HG03095 (cell line): Measurements from ENCODE around the gene CHD6.

Experiments
- ATAC-seq: cut with Tn5 transposase; IDR thresholded peaks from one replicate; pipeline ENCODE4 v1.9.1; 2021; ENCODE audit warnings: moderate library complexity; ENCODE audit not compliant: unreplicated experiment

The CHD6 gene

GRCh38 chr20:41617902-41618806 lies at the start of gene CHD6:
Gene CHD6, minus strand, starts transcription at chr20:41618377. Its CDS starts 67,040 bp downstream, at chr20:41551337.
- ATAC-seq = peak; percentile 97

- ATAC-seq = peak; percentile 77
Observed at GRCh38 chr20:41664584-41664983, 46.4 kb upstream of the CHD6 start.

GRCh38 chr20:41657655-41658054 lies 39.5 kb upstream of the CHD6 start:
- ATAC-seq = no peak

- no peak for ATAC-seq
Observed at GRCh38 chr20:41655962-41656618, 37.9 kb upstream of the CHD6 start.

- no peak for ATAC-seq
Observed at GRCh38 chr20:41654884-41655283, 36.7 kb upstream of the CHD6 start.

- ATAC-seq = no peak
Observed at GRCh38 chr20:41654292-41654691, 36.1 kb upstream of the CHD6 start.

GRCh38 chr20:41650231-41650948 lies 32.2 kb upstream of the CHD6 start:
- ATAC-seq = no peak

- no peak for ATAC-seq
Observed at GRCh38 chr20:41649489-41649888, 31.3 kb upstream of the CHD6 start.

GRCh38 chr20:41645372-41645771 lies 27.2 kb upstream of the CHD6 start:
- no peak for ATAC-seq

- ATAC-seq = no peak
Observed at GRCh38 chr20:41643504-41643938, 25.3 kb upstream of the CHD6 start.

- ATAC-seq = no peak
Observed at GRCh38 chr20:41639630-41640029, 21.5 kb upstream of the CHD6 start.

- no peak for ATAC-seq
Observed at GRCh38 chr20:41638456-41638855, 20.3 kb upstream of the CHD6 start.

- no peak for ATAC-seq
Observed at GRCh38 chr20:41635158-41635557, 17.0 kb upstream of the CHD6 start.

GRCh38 chr20:41632896-41633295 lies 14.7 kb upstream of the CHD6 start:
- ATAC-seq = peak; percentile 57

GRCh38 chr20:41631826-41632225 lies 13.6 kb upstream of the CHD6 start:
- no peak for ATAC-seq

- no peak for ATAC-seq
Observed at GRCh38 chr20:41630846-41631245, 12.7 kb upstream of the CHD6 start.

- no peak for ATAC-seq
Observed at GRCh38 chr20:41627611-41628244, 9.6 kb upstream of the CHD6 start.

GRCh38 chr20:41627001-41627495 lies 8.9 kb upstream of the CHD6 start:
- no peak for ATAC-seq

- ATAC-seq = no peak
Observed at GRCh38 chr20:41623625-41624375, 5.6 kb upstream of the CHD6 start.

- ATAC-seq = no peak
Observed at GRCh38 chr20:41622584-41622983, 4.4 kb upstream of the CHD6 start.
